GM18868 (cell line): Measurements from ENCODE around the gene UBXN10.

Experiments used
- ATAC-seq: cut with Tn5 transposase; IDR thresholded peaks from one replicate; pipeline ENCODE4 v1.9.1; 2021; ENCODE audit warnings: mild to moderate bottlenecking, moderate library complexity; ENCODE audit not compliant: unreplicated experiment

UBXN10 gene

DNA sequence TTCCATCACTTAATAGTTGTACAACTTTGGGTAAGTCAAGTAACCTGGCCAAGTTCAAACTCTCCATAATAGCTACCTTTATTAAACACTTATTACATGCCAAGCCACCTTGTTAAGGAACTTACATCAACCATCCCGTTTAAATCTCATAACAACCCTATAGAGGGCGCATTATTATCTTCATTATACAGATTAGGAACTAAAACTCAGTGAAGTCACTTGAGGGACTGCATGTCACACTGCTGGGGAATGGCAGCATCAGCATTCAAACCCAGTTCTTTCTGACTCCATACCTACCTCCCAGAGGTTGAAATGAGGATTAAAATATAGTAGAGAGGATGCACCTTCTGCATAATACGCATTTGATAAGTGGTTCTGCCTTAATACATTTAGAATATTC, 47.5 kb downstream of the UBXN10 start:
- no peak for ATAC-seq

DNA sequence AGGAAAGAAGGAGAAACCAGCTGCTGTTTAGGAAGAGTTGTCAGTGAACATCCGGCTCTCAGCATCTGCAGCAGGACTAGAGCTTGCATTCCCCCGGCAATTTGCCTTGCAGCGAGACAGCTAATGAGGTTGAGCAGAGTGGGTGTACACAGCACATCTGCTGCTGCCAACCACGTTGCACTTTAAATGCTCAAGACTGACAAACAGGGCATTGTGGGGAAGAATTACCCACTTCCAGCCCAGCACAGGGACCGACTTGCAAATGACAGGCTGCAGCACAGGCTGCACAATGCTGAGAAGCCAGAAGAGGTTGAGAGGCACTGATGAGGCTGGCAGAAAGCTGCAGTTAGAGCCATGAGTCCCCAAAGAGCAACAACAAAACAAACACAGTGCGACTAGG, 48.0 kb downstream of the UBXN10 start:
- ATAC-seq: no peak

DNA sequence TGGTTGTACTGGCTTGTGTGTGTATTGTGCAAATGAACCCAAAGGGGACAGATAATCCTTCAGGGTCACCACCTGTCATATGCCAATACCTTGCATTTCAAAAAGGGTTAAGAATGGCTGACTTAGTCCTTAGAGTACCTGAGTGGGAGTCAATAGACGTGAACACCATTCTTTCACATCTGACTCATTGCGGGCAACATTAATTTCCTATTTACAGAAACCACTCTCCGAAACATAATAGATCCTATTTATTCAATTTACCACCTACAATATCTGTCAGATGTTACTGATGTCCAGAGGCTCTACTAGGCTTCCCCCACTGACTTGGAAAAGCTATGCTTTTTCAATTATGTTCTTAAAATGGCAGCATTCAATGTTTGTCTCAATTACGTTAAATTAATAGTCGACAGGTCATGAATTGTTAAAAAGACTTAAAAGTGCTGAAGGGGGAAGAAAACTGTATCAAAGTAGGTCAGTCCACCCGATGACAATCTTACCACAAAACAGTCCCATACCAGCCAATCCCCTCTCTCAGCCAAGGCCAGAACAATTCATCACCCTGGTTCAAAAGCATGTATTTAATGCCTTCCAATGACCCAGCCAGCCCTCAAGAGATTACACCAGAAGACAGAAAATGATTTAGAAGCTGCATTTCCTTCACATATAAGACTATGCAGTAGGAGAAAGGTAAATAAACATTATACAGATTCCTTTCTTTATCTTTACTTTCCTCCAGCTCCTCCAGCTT, 49.1 kb downstream of the UBXN10 start:
- no peak for ATAC-seq

GRCh38 chr1:20237646-20238045, 51.8 kb downstream of the UBXN10 start:
- ATAC-seq: no peak

GRCh38 chr1:20240012-20240411, 54.1 kb downstream of the UBXN10 start:
- ATAC-seq: no peak

GRCh38 chr1:20242890-20243479, 57.1 kb downstream of the UBXN10 start:
- no peak for ATAC-seq
